WI38 (cell line): ENCODE results near the gene SZRD1.
A peak's percentile ranks its signal among the peaks of the same experiment; 100 is the strongest.

Experiments used
- H3K4me3 ChIP-seq: 2 replicates; pipeline ENCODE4 v1.5.1; 2011; ENCODE audit warnings: low read depth, mild to moderate bottlenecking, control low read depth, low read length
- TF ChIP-seq, protein P1 (sequence below): IDR thresholded peaks from 2 replicates; pipeline ENCODE4 v1.5.1; 2012; ENCODE audit warnings: low read depth, mild to moderate bottlenecking, control low read depth, low read length

SZRD1 gene

DNA sequence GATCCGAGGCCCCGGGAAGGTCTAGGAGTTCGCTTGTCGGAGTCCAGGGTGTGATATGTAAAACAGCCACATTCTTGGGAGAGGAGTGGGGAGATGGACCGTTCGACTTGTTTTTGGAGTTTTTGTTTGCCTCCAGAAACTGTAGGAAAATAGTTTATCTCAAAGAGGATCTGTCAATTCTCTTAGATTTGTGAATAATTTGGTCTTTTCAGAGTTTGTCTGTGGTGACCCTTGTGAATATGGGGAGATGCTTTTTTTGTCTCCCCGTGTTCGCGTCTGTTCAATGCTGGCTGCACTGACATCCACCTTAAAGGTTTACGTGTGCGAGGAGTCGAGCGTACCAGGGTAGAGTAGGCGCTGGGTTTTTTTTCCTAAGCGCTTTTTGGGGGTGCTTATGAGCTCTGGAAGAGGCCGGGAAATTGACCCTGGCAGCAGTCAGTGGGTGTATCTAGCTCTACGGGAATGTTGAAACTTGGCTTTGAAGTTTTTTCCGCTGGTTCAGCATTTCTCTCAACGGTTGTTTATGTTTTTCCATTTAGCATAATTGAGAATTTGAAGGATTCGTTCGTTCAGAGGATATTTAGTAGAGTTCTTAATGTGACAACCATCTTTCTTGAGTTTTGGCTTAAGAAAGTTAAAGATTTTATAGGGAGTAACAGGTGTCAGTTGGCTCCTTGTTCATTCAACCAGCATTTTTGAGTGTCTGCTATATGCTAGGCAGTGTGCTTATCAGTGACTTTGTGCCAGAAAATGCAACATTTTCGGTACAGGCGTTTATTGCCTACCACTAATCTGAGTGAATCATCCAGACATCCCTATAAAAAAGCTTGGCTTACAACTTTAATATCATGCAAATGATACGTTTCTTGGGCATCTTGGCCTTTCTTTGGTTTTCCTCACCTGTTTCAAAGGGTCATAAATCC, 1.2 kb downstream of the SZRD1 start:
- TF ChIP-seq, protein P1, sequence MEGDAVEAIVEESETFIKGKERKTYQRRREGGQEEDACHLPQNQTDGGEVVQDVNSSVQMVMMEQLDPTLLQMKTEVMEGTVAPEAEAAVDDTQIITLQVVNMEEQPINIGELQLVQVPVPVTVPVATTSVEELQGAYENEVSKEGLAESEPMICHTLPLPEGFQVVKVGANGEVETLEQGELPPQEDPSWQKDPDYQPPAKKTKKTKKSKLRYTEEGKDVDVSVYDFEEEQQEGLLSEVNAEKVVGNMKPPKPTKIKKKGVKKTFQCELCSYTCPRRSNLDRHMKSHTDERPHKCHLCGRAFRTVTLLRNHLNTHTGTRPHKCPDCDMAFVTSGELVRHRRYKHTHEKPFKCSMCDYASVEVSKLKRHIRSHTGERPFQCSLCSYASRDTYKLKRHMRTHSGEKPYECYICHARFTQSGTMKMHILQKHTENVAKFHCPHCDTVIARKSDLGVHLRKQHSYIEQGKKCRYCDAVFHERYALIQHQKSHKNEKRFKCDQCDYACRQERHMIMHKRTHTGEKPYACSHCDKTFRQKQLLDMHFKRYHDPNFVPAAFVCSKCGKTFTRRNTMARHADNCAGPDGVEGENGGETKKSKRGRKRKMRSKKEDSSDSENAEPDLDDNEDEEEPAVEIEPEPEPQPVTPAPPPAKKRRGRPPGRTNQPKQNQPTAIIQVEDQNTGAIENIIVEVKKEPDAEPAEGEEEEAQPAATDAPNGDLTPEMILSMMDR, result no peak
- H3K4me3 ChIP-seq, result peak overlapping the region; percentile 79

DNA sequence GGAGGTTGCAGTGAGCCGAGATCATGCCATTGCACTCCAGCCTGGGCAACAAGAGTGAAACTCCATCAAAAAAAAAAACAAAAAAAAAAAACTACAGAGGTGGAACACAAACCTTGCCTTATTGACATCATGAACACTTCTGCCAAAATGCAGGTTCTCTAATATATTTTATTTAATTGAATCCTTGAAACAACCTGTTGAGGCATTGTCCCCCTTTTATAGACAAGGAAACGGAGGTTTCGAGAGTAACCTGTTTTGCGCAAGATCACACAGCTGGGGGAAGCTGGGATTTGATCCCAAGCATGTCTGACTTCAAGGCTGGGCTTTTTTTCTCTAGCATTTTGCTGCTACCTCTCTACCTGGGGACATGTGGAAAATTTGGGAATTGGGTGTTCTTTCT, 2.8 kb downstream of the SZRD1 start:
- no peak overlapping the region for H3K4me3 ChIP-seq
- TF ChIP-seq, protein P1, result no peak

DNA sequence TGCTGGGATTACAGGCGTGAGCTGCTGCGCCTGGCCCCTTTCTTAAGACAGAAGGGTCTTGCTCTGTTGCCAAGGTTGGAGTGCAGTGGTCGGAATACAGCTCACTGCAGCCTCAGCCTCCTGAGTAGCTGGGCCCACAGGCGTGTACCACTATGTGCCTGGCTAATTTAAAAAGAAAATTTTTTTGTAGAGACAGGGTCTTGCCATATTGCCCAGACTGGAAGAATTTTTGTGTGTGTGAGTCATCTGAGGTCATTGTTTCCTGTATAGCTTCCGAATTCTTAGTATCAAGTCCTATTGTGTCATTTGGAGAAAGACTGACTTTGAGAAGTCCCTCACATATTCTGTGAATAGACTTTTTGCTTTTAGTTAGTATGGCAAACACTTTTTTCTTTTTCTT, 4.7 kb downstream of the SZRD1 start:
- H3K4me3 ChIP-seq, result no peak overlapping the region

DNA sequence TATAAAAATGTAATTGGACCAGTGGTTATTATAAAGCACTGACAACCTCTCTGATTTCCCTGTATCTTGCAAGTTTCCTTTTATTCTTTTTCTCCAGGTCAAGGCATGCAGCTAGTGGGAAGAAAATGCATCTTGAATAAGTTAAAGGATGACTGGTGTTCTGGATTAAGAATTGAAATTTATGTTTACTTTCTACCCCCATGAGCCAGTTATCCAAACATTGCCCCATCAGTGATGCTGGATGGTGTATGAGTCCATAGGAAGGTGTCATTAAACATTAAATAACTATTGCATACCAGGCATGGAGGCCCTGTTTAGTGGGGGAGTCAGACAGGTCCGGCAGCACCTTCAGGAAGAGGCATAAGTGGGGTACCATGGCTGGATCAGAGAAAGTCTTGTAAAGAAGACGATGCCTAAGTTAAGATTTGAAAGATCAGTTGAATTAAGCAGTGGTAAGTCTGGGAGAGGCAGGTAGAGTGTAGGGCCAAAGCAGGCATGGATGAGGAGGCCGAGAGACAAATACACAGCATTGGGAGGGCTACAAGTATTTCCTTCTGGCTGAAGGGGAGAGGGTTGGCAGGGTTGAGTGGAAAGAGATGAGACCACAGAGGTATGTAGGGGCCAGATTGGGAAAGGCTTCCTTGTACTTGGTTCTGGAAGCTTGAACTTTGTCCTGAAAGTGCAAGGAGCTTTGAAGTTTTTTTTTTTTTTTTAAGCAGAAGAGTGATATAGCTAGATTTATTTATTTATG, 5.7 kb downstream of the SZRD1 start:
- TF ChIP-seq, protein P1, result no peak
- no peak overlapping the region for H3K4me3 ChIP-seq

More for the DNA sequence above, 4.7 kb downstream of the SZRD1 start:
- TF ChIP-seq, protein P1, result no peak

DNA sequence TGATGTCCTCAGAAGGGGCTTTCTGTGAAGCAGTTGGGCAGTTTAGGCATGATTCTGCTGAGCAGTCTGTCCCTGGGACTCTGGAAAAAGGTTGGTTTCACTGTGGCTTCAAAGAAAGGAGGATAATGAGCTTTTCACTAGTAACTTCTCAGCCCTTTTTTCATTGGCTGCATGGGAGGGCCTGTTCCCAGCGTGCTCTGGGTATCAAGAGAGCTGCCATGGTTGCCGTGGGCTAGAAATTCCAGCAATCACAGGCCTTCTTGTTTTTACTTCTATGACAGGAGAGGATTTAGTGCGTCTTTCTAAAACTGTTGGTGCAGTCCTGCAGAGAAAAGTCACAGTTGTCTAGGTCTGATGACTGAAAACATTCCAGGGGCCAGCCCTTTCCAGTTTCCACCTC, 7.2 kb downstream of the SZRD1 start:
- no peak overlapping the region for H3K4me3 ChIP-seq
- TF ChIP-seq, protein P1, result no peak

DNA sequence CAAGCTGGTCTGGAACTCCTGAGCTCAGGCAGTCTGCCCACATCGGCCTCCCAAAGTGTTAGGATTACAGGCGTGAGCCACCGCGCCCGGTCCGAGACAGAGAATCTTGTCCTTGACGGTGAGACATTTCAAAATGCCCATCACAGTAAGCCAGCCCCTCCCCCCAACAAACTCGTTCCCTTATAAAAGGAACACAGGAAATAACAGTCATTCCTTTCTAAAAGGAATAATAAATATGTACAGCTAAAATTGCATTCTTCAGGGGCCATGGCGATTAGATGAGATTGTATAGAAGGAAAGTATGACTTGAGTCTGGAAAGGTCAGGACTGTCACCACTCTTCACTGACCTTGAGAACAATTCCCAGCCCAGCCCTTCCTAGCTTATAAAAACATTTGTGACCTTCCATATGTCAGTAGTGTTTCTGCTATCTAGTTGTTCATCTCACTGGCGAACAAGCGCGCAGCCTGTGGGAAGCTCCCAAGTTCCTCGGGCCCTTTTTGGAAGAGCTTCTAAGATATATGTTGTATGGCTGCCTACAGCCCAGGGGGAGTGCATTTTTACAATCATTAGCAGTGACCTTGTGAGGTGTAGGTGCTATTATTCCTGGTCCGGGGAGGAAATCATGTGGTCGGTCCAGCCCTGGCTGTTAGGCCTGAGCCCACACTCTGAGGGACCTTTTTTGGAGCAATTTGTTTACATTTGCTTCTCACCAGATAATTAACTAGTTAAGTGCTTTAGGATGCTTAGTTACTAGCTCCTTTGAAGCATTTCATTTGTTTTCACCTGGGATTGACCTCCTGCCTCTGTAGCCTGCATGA, 8.7 kb downstream of the SZRD1 start:
- H3K4me3 ChIP-seq, result peak overlapping the region; percentile 39
- TF ChIP-seq, protein P1, result no peak
